ENCODE data around the gene SV2B. TPM values are rescaled to one million over a fixed set of nuclear protein-coding genes. Genes with fewer than 3 reads are reported as not detected.

SV2B gene
- polyA plus RNA-seq, 2 donors: 0.02 to 0.07 TPM

GRCh38 chr15:91346259-91346658, 246.2 kb downstream of the SV2B start:
- 67 to 74% methylated on average over 2 of the region's 2 CpGs for WGBS, 2 donors
- Histone ChIP-seq H3K36me3 (ENCODE audit: control insufficient read depth in 2 of 2, insufficient read depth in 2 of 2, low read length in 1 of 2) (no peaks in the 10 kb centered on the region), H3K4me1 (ENCODE audit: control insufficient read depth in 2 of 2, insufficient read depth in 2 of 2, low read length in 1 of 2) (no peaks in the 10 kb centered on the region), H3K4me3 (ENCODE audit: low read depth in 1 of 2, low read length in 2 of 2) (no peak overlapping the region), H3K9me3 (ENCODE audit: control insufficient read depth in 2 of 2, insufficient read depth in 1 of 2, low read depth in 1 of 2, low read length in 1 of 2) (no peaks in the 10 kb centered on the region), H3K27me3 (ENCODE audit: control insufficient read depth in 1 of 2, insufficient read depth in 2 of 2, low read length in 2 of 2) (peaks cover 0 to 3% of the 10 kb centered on the region in 2 donors), H3K27ac (ENCODE audit: low read depth in 2 of 2, low read length in 1 of 2) (no peak overlapping the region)

DNA sequence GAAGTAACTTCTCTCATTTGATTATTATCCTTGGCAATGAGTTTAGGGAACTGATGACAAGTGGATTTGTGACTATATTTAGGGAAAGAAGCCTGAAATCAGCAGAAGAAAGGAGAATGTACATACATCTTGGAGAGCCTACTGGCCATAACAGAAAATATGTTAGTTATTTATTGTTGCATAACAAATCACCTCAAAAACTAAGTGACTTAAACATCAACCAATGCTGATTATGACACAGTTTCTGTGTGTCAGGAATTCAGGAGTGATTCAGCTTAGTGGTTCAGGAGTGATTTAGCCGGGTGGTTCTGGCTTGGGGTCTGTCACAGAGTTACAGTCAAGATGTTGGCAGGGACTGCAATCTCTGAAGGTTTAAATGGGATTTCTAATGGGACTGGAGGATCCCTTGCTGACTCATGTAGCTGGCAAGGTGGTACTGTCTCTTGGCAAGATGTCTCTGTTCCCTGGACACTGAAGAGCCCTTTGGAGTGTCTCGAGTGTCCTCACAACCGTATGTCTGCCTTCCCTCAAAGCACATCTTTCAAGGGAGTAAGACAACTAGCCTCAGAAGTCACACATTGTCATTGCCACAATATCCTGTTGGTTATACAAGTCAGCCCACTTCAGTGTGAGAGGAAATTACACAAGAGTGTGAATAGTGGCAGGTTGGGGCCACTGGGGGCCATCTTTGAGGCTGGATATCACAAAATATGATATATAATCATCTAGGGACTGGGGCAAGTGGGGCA, 248.9 kb downstream of the SV2B start:
- 43 to 50% methylated on average over 3 of the region's 3 CpGs for WGBS, 2 donors
- H3K9me3 ChIP-seq (ENCODE audit: control insufficient read depth in 2 of 2, insufficient read depth in 1 of 2, low read depth in 1 of 2, low read length in 1 of 2): no peaks in the 10 kb centered on the region
- H3K4me1 ChIP-seq (ENCODE audit: control insufficient read depth in 2 of 2, insufficient read depth in 2 of 2, low read length in 1 of 2): no peaks in the 10 kb centered on the region
- H3K36me3 ChIP-seq (ENCODE audit: control insufficient read depth in 2 of 2, insufficient read depth in 2 of 2, low read length in 1 of 2): no peaks in the 10 kb centered on the region
- no peak overlapping the region for H3K4me3 ChIP-seq (ENCODE audit: low read depth in 1 of 2, low read length in 2 of 2)
- H3K27ac ChIP-seq (ENCODE audit: low read depth in 2 of 2, low read length in 1 of 2): no peak overlapping the region
- peaks cover 0 to 3% of the 10 kb centered on the region in 2 donors for H3K27me3 ChIP-seq (ENCODE audit: control insufficient read depth in 1 of 2, insufficient read depth in 2 of 2, low read length in 2 of 2)

Other genes starting within 250 kb of the SV2B start
- 10 to 100 TPM; 21.0 to 22.3 TPM for gene FURIN, start 231.7 kb upstream of the SV2B start, polyA plus RNA-seq
- gene FES, start 215.8 kb upstream of the SV2B start, polyA plus RNA-seq: 1 to 10 TPM; 3.8 to 4.8 TPM
- 10 to 100 TPM; 15.8 to 22.1 TPM for gene MAN2A2, start 197.0 kb upstream of the SV2B start, polyA plus RNA-seq
- 10 to 100 TPM in 1 of 2 donors, 1 to 10 TPM in 1; 9.1 to 10.5 TPM for gene HDDC3, start 167.7 kb upstream of the SV2B start, polyA plus RNA-seq
- 10 to 100 TPM; 35.0 to 47.9 TPM for gene UNC45A, start 165.0 kb upstream of the SV2B start, polyA plus RNA-seq
- 1 to 10 TPM; 8.1 to 8.7 TPM for gene RCCD1, start 145.4 kb upstream of the SV2B start, polyA plus RNA-seq
- 10 to 100 TPM; 41.2 to 44.1 TPM for gene PRC1, start 105.7 kb upstream of the SV2B start, polyA plus RNA-seq
- 1 to 10 TPM; 7.6 to 8.3 TPM for gene VPS33B, start 77.7 kb upstream of the SV2B start, polyA plus RNA-seq